ENCODE measurements around the gene ITGAV. TPM values are rescaled to one million over a fixed set of nuclear protein-coding genes. Genes with fewer than 3 reads are reported as not detected.

The ITGAV gene
- total and polyA plus RNA-seq, 2 donors (not counting 3 experiments of a cell fraction or from before 2014, with no cell fraction given), result 61.8 to 131 TPM

GRCh38 chr2:186636800-186637496 is 47.1 kb downstream of the ITGAV start:
- Histone ChIP-seq H2AFZ (ENCODE audit: low read depth, low read length) (no peak overlapping the region), H3K4me3 (replicated peaks in 1 of 3; ENCODE audit: insufficient read depth in 1 of 3, low read depth in 1 of 3, low read length in 3 of 3) (no peak overlapping the region), H3K4me2 (ENCODE audit: insufficient read depth, low read length) (no peak overlapping the region), H4K20me1 (replicated peaks; ENCODE audit: control insufficient read depth, extremely low read depth, insufficient read depth, low read length) (no peaks in the 10 kb centered on the region), H3K9ac (replicated peaks; ENCODE audit: extremely low read depth, insufficient read depth, low read length) (no peak overlapping the region), H3K9me3 (replicated peaks; ENCODE audit: control insufficient read depth, insufficient read depth, low read length) (no peaks in the 10 kb centered on the region), H3K27ac (ENCODE audit: insufficient read depth, low read depth, low read length) (no peak overlapping the region), H3K79me2 (ENCODE audit: control insufficient read depth, insufficient read depth, low read length) (no peaks in the 10 kb centered on the region), H3K36me3 (ENCODE audit: control insufficient read depth in 2 of 2, extremely low read depth in 1 of 2, insufficient read depth in 2 of 2, low read length in 2 of 2) (peaks cover 15 to 26% of the 10 kb centered on the region in 2 experiments), H3K4me1 (ENCODE audit: control insufficient read depth, extremely low read depth, insufficient read depth, low read length) (no peaks in the 10 kb centered on the region), H3K9me1 (replicated peaks; ENCODE audit: control insufficient read depth, extremely low read depth, insufficient read depth, low read length) (no peaks in the 10 kb centered on the region), H3K27me3 (ENCODE audit: control insufficient read depth in 2 of 2, insufficient read depth in 2 of 2, low read length in 2 of 2) (no peaks in the 10 kb centered on the region)
- DNase-seq (ENCODE audit: low read depth, low spot score) (no peak), FAIRE-seq (no peak)
- TF ChIP-seq JUN (IDR thresholded peaks at IDR 0.05; ENCODE audit: borderline replicate concordance, insufficient read depth, insufficient read length, low read depth) (no peak), CTCF (IDR thresholded peaks at IDR 0.05; ENCODE audit: extremely low read depth in 1 of 2, insufficient read depth in 1 of 2, low read depth in 1 of 2, low read length in 2 of 2) (no peak), POLR2AphosphoS5 (IDR thresholded peaks at IDR 0.05; ENCODE audit: insufficient read depth, low read depth, low read length) (no peak)
- intact Hi-C loops (cut with micrococcal nuclease), result no loop called here
- dilution Hi-C loops (cut with MboI; ENCODE audit: extremely low pct_ligation_motif_present, low sequenced_read_pairs), result no loop called here
- ChIA-PET CTCF (no interaction called here), POLR2A (no interaction called here)
- BruUV-seq (replicated peaks), result no TSS peak

DNA sequence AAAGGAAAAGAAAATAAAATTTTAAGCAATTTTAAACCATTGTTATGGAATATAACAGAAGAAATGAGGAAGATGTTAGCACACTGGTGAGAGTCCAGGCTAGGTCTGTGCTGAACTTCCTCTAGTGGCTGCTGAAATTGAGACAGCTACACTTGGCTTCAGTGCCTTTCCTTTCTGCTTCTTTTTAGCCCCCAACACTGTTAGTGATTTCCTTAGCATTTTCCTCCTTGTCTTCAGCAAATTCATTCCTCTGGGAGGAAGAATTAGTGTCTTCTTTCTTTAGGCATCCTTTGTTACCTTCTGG is 47.6 kb downstream of the ITGAV start:
- TF ChIP-seq JUN (IDR thresholded peaks at IDR 0.05; ENCODE audit: borderline replicate concordance, insufficient read depth, insufficient read length, low read depth) (no peak), MAX (IDR thresholded peaks at IDR 0.05; ENCODE audit: insufficient read depth, insufficient read length) (no peak), EZH2 (IDR thresholded peaks at IDR 0.05; ENCODE audit: borderline replicate concordance, low read depth, low read length, severe bottlenecking) (no peak), MYC (IDR thresholded peaks at IDR 0.05; ENCODE audit: low read depth, low read length) (no peak), POLR2A (IDR thresholded peaks at IDR 0.05; ENCODE audit: low read depth, low read length) (no peak), CTCF (IDR thresholded peaks at IDR 0.05; ENCODE audit: extremely low read depth in 1 of 2, insufficient read depth in 1 of 2, low read depth in 1 of 2, low read length in 2 of 2) (no peak), GATA2 (IDR thresholded peaks at IDR 0.05; ENCODE audit: insufficient read depth, insufficient read length, low read depth, low read length) (no peak), POLR2AphosphoS5 (IDR thresholded peaks at IDR 0.05; ENCODE audit: insufficient read depth, low read depth, low read length) (no peak), FOS (IDR thresholded peaks at IDR 0.05; ENCODE audit: borderline replicate concordance, insufficient read depth, low read length) (no peak)
- no peak for FAIRE-seq
- BruUV-seq (replicated peaks), result no TSS peak

More for the DNA sequence above, 47.6 kb downstream of the ITGAV start:
- H3K4me3 ChIP-seq (replicated peaks in 1 of 3; ENCODE audit: insufficient read depth in 1 of 3, low read depth in 1 of 3, low read length in 3 of 3), result no peak overlapping the region
- no peaks in the 10 kb centered on the region for H3K9me1 ChIP-seq (replicated peaks; ENCODE audit: control insufficient read depth, extremely low read depth, insufficient read depth, low read length)
- no peaks in the 10 kb centered on the region for H4K20me1 ChIP-seq (replicated peaks; ENCODE audit: control insufficient read depth, extremely low read depth, insufficient read depth, low read length)
- H3K9ac ChIP-seq (replicated peaks; ENCODE audit: extremely low read depth, insufficient read depth, low read length), result no peak overlapping the region
- intact Hi-C loops (cut with micrococcal nuclease) (no loop called here), dilution Hi-C loops (cut with MboI; ENCODE audit: extremely low pct_ligation_motif_present, low sequenced_read_pairs) (no loop called here)
- H3K4me1 ChIP-seq (ENCODE audit: control insufficient read depth, extremely low read depth, insufficient read depth, low read length), result no peaks in the 10 kb centered on the region
- no peak overlapping the region for H3K27ac ChIP-seq (ENCODE audit: insufficient read depth, low read depth, low read length)
- POLR2A ChIA-PET, result no interaction called here
- no peak overlapping the region for H2AFZ ChIP-seq (ENCODE audit: low read depth, low read length)
- no peaks in the 10 kb centered on the region for H3K9me3 ChIP-seq (replicated peaks; ENCODE audit: control insufficient read depth, insufficient read depth, low read length)
- peaks cover 15 to 28% of the 10 kb centered on the region in 2 experiments for H3K36me3 ChIP-seq (ENCODE audit: control insufficient read depth in 2 of 2, extremely low read depth in 1 of 2, insufficient read depth in 2 of 2, low read length in 2 of 2)
- DNase-seq (ENCODE audit: low read depth, low spot score), result no peak
- CTCF ChIA-PET, result interaction anchor here (1.0 kb wide), 1 partner anchor 33 kb away, joined by 3 read pairs; no protein-coding TSS in a partner anchor
- no peaks in the 10 kb centered on the region for H3K27me3 ChIP-seq (ENCODE audit: control insufficient read depth in 2 of 2, insufficient read depth in 2 of 2, low read length in 2 of 2)
- no peak overlapping the region for H3K4me2 ChIP-seq (ENCODE audit: insufficient read depth, low read length)
- H3K79me2 ChIP-seq (ENCODE audit: control insufficient read depth, insufficient read depth, low read length), result no peaks in the 10 kb centered on the region
